AG08395 (cell line): ENCODE results near the gene HS3ST3B1.

Experiments used
- DNase-seq: peaks from one replicate; pipeline ENCODE4 v3.0.0; 2012; ENCODE audit warnings: mixed read lengths, low spot score

Gene HS3ST3B1

DNA sequence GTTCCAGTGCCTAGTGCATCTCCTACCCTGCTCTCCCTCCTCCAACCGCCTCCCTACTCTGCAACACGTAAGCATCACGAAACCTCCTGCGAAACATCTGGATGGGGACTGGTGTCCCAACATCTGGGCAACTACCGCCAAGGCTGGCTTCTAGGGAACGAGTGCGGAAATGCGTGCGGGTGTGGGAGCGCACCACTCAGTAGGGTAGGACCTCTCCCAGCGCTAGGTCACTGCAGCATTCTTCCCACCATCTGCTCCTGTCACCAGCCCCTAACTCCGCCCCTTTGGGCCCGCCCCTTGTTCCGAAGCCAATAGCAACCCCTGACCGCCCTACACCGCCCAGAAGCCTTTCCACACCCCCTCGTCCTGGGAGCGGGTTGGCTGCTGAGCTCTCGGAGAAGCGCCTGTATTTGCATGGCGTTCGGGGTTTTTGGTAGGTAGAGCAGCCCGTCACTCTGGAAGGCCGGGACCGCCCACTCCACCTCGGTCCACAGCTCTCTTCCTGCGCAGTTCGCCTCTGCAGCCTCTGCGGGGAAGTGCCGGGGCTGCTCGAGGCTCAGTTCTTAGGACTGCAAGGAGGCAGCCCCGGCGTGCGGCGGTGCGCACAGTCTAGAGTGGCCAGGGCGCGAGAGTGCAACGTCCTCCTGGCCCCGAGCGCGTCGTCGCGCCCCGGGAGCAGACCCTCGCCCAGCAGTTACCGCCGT lies at the start of gene HS3ST3B1:
TSS of gene HS3ST3B1 (plus strand) at position 507 of the 704 bp plus-strand sequence. CDS start 438 bp downstream, outside the sequence.
- DNase-seq = peak; percentile 98

DNA sequence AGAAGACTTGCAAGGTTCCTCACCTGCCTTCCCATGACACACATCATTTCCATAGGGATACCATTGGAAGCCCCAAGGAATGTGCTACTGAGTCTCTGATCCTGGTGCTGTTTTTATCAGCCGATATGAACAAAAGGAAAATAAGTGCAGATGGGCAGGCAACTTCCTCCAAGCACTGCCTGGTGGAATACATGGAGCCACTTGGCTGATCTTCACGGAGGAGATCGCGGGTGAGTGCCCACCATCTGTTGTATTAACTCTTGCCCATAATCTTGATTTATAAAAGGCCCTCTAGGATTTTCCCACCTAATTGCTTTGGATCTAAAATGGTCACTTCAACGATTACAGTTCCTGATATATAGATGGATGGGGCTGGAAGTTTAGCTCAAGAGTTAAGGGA lies 39.5 kb upstream of the HS3ST3B1 start:
- DNase-seq = no peak

DNA sequence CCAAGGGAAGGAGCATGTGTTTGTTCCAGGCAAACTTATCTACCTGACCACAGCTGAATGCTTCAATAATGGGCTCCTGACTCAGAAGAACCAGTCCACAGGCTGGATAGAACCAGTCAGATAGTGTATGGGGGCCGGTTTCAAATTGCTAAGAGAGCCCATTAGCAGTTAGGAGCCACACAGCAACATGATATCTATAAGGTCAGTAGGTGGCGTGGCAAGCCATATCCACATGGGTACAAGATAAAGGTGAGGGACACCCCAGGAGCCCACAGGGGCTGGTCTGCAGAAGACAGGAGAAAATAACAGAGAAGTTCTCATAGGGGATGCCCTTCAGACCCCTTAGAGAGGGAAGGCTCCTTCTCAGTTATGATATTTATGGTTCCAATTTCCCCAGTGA lies 32.6 kb upstream of the HS3ST3B1 start:
- DNase-seq = no peak

DNA sequence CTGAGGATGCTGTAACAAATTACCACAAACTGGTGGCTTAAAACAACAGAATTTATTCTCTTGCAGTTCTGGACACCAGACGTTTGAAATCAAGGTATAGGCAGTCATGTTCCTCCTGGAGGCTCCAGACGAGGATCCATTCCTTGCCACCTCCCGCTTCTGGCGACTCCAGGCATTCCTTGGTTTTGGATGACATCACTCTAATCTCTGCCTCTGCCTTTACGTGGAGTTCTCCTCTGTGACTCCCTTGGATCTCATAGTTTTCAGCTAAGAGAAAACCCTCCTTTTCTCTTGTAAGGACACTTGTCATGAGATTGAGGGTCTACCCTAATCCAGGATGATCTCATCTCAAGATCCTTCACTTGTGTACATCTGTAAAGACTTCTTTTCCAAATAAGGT lies 31.4 kb upstream of the HS3ST3B1 start:
- no peak for DNase-seq

DNA sequence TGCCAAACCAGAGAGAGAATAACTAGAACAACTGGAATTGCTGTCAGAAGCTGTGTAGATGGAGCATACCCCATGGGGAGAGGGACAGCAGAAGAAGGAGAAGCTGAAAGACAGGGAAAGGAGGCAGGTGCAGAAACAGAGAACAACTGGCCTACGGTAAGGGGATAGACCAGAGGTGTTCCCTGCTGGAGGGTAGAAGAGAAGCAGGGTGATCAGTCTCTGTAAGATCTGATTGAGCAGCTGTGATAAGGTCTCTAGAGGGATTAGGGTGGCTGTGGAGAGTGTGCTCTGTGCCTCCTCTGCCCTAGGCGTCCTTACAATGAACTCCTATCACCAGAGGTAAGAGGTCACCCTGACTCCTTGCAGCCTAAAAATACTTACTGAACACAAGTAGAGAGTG lies 30.4 kb upstream of the HS3ST3B1 start:
- no peak for DNase-seq

DNA sequence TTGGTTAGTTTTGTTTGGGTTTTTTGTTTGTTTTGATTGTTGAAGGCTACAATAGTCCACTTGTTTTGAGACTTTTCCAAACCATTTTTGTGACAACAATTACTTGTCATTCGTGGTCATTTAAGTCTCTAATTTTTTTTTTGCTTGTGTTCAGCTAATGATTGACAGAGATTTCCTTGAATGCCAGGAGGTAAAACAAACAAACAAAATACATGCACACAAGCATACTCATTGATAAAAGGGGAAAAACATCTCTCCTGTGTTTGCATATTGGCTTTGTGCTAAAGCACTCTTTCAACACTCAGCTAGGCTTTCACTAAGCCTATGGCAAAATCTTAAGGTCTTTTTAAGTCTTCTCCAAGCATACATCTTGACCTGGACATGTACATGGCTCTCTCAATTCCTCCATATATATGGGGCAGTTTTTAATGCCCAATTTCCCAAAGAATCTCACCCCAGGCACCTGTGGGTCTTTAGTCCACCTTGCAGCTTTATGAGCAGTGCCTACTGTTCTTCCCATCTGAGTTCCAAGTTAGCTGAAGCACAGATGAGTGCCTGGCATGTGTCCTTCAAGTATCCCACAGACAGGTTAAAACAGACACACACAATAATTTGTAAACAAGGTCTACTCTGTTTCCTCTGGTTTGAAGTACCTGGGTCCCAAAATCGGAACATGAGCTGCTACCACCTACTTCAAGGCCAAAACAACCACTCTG lies 24.2 kb upstream of the HS3ST3B1 start:
- no peak for DNase-seq

DNA sequence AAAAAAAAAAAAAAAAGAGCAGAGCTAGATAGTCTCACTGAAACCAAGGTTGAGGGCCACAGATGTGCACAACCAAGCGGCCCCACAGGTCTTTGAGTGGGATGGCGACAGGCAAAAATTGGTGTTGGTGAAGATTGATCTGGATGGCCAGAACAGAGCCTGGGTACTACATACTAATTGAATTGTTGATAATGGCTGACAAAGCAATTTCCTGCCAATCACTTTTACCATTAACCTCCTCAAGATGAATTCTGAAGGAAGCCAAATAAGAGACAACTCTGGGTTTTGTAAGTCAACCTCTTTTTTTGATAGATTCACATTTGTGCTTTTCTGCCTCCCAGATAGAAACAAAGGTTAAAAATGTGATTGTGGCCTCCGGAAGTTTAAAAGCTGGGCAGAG lies 19.4 kb upstream of the HS3ST3B1 start:
- no peak for DNase-seq

DNA sequence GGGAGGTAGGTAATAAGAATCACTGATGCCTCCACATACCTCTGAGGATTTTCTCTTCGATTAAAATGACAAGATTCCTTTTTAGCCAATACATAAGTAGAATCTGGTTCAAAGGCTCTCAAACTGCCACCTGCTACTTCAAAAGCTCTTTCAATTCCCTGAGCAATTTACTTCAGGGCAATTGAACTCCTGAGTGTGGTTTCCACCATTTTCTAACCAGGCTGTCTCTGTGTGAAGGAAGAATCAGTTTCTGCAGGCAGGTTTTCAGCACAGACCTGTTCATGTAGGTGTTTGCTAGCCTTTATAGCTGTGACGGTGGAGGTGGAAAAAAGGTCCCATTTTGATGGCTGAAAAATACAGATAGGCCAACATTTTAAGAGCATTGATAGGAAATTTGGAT lies 18.2 kb upstream of the HS3ST3B1 start:
- no peak for DNase-seq

DNA sequence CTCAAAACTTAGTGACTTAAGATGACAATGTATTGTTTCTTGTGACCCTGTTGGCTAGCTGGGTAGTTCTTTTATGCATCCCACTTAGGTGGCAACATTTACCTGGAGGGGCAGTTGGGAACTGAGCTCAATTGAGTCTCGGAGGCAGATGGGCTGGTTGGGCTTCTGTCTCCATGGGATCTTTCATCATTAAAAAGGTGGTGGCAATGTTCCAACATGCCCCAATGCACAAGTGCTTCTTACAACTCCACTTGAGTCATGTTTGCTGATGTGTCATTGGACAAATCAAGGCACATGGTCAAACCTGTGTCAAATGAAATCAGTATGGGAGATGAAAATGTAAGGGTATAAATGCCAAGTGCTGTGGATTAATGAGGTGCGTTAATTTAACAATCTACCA lies 11.7 kb upstream of the HS3ST3B1 start:
- DNase-seq = no peak

DNA sequence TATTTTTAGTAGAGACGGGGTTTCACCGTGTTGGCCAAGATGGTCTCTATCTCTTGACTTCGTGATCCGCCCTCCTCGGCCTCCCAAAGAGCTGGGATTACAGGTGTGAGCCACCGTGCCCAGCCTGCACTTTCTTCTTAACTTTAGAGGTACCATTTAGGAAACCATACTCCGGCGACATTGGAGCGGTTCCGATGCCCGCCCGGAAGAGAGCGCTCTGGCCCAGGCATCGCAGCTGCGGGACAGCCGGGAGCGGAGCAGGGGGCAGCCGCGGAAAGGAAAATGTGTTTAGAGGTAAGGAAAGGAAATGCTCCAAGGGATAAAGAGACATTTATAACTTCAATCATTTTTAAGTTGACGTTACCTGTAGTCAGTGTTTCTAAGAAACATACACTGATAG lies 6.0 kb upstream of the HS3ST3B1 start:
- DNase-seq = no peak

DNA sequence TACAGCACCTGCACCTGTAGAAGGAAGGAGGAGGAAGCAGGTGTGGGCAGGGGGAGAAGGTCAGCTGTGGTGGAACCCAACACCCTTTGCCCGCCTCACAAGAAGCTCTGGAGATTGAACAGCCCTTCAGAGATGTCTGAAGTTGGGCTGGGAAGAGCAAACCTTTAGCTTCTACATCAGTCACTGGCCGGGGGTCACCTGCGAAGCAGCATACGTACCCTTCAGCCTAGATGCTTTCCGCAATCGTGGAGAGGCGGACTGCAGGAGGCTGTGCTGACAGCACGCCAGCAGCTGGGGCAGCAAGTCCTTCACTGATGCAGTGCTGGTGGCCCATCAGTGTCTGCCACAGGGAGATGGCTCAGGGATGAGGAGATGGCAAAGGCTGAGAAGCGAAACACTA lies 5.2 kb upstream of the HS3ST3B1 start:
- no peak for DNase-seq

DNA sequence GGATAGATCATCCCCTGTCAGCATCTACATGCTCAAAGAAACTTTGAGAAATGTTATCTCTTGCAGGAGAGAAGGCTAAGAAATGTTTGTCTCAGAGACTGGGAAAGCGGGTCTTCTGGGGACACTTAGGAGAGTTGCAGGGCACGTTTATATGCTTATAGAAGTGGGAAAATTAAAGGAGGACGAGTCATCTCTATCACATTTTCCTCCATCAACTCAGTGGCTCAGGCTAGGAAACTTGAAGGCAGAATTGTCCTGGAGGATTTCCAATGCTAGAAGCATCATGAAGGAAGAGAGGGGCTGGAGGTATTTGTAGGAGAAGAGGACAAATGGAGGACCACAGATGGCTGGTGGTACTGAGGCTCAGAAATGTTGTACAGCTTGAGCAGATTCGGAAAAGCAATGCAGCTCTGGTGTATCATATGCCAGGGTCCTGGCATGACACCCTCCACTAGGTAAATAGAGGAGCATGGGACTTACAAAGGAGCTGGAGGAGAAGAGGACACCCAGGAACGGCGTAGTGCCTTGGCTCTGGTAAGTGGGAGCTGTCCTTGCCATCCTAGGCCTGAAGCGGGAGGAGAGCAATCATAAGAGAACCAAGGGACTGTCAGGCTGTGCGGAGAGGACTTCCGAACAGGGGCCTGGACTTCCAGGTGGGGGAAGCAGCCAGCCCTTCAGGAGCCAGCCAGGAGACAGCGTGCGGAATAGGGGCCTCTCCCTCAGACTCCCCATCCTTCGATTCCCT lies 4.5 kb upstream of the HS3ST3B1 start:
- DNase-seq = no peak

DNA sequence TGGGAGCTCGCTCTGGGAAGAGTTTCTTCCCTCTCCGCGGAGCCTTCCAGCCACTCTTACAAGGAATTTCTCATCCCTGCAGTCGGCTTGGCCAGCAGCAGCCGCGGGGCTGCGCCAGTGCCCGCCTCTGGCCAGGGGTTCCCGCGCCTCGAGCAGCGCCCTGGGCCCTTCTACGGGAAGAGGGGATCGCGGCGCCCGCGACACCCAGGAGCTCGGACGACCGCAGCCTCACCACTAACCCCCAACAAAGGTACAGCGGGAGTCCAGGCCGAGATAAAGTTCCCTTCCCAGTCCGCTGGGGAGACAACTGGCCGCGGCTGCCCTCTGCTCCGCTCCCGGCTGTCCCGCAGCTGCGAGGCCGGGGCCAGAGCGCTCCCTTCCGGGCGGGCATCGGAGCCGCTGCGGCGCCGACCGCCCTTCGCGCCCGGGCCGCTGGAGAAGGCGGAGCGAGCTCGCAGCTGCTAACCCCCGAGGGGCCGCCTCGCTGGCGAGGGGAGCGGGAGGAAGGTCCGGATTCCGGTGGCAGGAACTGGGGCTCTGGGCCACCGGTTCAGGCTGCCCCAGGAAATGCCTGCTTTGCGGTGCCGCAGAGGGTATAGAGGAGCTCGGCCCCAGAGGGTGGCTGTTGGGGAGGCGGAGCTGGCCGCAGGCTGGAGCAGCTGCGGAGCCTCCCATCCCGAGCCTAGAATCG lies 3.6 kb upstream of the HS3ST3B1 start:
- peak; percentile 66 for DNase-seq

DNA sequence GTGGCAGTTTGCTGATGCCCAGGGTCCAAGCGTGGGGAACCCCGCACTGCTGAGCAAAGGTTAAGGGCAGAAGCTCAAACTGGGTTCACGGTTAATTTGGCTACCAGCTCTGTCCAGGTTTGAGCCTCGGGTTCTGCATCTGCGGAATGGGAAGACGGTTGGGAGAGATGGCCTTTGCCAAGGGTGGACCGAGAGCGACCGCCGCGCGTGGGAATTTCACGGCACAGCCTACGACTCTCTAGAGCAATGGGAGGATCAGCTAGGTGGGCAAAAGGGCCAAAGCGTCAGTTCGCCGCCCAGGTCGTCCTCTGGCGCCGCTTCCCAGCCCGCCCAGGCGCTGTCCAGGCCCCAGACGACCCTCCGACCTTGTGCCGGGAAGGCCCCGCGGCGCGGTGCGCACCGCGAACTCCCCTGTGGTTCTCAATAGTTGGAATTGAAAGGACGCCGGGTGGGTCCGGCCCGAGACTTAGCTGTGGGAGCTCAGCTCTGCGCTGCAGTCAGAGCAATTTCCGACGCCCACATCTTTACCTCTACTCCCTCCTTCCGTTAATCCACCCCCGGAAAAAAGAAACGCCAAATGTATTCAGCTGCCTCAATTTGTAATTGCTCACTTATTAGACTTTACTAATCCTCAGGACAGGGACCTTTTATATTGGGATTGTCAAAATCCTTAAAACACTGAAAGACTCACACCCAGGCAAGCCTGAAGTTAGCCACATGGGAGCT lies 2.5 kb upstream of the HS3ST3B1 start:
- no peak for DNase-seq

DNA sequence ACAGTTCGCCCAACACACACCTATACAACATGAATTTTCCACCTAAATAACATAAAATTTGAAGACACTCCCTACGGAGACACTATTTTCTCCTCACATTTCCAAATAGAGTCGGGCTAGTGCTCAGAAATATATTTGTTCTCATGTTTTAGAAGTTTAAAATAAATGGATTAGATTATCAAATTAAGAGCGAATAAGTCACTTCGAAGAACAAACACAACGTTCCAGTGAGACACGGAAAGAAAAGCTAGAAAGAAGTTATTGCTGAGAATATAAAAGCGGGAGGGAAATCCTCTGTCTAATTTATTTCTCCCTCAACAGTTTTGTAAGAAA lies 2.0 kb upstream of the HS3ST3B1 start:
- DNase-seq = no peak

DNA sequence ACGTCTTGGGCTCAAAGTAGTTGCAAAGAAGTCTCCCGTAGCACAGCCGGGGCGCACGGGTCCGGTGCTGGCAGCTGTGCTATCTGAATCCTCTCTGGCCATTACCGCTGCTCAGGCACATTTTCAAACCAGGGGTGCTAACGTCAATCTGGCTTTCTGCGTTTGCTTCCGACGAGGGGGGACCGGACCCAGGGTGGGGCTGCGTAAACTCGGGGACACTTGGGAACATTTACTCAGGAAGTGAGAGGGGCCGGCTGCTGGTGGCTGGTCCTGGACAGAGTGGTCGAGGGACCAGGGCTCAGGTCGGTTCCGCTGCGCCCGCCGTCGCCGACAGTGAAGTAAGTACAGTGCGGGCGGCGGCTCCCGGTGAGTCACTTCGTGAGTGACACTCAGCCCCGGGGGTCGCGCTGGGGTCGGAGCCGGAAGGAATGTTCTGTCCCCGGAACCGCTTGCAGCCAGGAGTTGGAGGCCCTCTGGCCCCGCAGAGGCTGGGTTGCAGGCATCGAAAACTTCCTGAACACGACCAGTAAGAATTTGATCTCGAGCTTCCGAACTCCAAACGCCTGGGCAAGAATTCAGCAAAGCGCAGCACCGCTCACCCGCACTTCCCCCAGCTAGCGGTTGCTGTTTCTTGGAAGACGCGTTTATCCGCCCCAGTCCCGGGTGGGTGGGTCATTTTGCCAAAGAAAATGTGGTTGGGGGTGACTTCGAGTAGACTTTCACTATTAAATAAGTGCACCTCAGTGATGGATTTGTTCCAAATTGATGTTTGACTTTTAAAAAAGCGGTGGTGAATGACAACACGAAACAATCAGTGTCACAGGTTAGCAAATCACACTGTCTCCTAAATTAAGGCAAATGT lies 1.4 kb upstream of the HS3ST3B1 start:
- no peak for DNase-seq

DNA sequence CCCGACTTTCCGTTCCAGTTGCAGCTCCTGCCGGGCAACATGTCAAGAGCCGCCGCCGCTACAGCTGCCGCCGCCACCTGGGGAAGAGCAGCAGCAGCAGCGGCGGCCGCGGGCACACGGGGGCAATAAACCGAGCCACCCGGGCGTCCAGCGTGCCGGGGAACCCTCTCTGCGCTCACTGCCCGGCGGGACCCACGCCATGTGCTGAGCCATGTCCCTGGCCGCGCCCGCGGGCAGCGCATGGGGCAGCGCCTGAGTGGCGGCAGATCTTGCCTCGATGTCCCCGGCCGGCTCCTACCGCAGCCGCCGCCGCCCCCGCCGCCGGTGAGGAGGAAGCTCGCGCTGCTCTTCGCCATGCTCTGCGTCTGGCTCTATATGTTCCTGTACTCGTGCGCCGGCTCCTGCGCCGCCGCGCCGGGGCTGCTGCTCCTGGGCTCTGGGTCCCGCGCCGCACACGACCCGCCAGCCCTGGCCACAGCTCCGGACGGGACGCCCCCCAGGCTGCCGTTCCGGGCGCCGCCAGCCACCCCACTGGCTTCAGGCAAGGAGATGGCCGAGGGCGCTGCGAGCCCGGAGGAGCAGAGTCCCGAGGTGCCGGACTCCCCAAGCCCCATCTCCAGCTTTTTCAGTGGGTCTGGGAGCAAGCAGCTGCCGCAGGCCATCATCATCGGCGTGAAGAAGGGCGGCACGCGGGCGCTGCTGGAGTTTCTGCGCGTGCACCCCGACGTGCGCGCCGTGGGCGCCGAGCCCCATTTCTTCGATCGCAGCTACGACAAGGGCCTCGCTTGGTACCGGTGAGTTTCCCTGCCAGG lies 604 bp downstream of the HS3ST3B1 start:
- no peak for DNase-seq

DNA sequence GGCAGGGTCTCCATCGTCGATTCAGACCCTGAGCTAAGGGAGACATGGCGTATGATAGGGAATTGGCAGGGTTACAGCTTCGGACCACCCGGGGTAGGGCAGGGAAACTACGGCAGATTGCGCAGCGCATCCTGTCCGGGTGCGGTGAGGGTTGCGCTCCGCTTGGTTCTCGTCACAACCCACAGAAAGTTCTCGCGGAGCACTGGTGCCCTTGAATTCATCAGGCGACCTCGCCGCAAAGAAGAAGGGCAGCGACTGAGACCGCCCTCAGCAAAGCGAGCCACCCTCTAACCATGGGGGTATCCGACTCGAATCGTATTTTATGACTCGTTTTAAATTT lies 1.2 kb downstream of the HS3ST3B1 start:
- DNase-seq = no peak

DNA sequence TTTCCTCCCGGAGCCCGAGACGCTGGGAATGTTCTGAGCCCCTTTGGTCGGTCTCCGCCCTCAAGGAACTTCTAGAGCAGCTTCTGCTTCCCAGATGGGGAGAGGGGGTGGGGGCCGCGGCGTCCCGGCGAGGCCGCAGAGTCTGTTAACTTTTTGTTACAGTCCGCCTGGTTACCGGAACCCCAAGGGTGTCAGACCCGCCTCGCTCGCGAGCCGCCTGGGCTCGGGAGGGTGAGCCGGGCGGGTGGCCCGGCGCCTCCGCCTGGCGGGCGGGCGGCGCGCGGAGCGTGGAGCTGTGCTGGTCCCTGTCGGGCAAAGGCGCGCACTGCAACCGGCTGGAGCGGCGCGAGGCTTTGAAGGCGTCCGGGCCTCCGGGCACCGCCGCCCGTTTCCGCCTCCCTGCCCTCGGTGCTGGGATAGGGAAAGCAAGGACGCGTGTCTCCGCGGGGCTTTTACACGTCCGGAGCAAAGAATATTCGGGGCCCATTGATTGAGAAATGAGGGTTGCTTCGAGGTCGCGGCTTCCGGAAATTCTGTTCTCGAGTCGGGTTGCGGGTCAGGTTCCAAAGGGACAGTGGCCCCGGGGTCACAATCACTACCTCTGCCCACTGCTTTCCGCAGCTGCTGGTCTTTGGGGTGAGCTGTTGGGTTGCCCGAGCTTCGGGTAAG lies 1.7 kb downstream of the HS3ST3B1 start:
- peak; percentile 77 for DNase-seq
